Thyroid gland (tissue), 4 donors: ENCODE results near the gene METAP2.

Source experiments
- POLR2A ChIP-seq, 2 donors: fragments of 450-650 bp; IDR thresholded peaks; one replicate each; pipeline ENCODE4 v1.6.1; 2017; ENCODE audit warnings: antibody characterized with exemption in 2 of 2, mild to moderate bottlenecking in 2 of 2, moderate library complexity in 1 of 2
- TF ChIP-seq, protein P1 (sequence below), 6 experiments: fragments of 200-600 bp in 3 of 6; fragments of 450-650 bp in 3 of 6; sonication (generic) in 3 of 6; IDR thresholded peaks; one replicate each; pipeline ENCODE4 v1.5.1; 2016 to 2019; ENCODE audit warnings: antibody characterized with exemption in 6 of 6, mild to moderate bottlenecking in 2 of 6, inconsistent platforms in 1 of 6, moderate library complexity in 1 of 6

DNA sequence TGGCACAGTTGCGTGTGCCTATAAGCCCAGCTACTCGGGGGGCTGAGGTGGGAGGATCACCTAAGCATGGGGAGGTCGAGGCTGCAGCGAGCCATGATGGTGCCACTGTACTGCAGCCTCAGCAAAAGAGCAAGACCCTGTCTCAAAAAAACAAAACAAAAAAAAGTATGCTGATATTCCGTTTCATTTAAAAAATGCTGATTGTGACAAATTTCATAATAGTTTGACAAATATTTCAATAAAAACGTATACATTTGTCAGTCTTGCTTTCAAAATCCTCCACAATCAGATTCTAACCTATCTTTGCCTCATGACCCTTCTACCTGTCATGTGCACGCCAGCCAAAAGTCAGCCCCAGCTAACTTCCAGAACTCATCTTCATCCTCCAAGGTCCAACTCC, 67.5 kb downstream of the METAP2 start:
- TF ChIP-seq, protein P1, sequence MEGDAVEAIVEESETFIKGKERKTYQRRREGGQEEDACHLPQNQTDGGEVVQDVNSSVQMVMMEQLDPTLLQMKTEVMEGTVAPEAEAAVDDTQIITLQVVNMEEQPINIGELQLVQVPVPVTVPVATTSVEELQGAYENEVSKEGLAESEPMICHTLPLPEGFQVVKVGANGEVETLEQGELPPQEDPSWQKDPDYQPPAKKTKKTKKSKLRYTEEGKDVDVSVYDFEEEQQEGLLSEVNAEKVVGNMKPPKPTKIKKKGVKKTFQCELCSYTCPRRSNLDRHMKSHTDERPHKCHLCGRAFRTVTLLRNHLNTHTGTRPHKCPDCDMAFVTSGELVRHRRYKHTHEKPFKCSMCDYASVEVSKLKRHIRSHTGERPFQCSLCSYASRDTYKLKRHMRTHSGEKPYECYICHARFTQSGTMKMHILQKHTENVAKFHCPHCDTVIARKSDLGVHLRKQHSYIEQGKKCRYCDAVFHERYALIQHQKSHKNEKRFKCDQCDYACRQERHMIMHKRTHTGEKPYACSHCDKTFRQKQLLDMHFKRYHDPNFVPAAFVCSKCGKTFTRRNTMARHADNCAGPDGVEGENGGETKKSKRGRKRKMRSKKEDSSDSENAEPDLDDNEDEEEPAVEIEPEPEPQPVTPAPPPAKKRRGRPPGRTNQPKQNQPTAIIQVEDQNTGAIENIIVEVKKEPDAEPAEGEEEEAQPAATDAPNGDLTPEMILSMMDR (IDR thresholded peaks at IDR 0.05) = no peak
- no peak for TF ChIP-seq POLR2A (IDR thresholded peaks at IDR 0.05)
